Tibial nerve (tissue), 4 donors: ENCODE measurements around the gene AMPD2.

ENCODE experiments used
- CTCF ChIP-seq, 5 experiments: fragments of 200-600 bp in 3 of 5; fragments of 450-650 bp in 2 of 5; sonication (generic) in 3 of 5; IDR thresholded peaks; one replicate each; pipeline ENCODE4 v1.5.1; 2016 to 2019; ENCODE audit warnings: antibody characterized with exemption in 5 of 5, mild to moderate bottlenecking in 3 of 5, moderate library complexity in 2 of 5
- EP300 ChIP-seq, 2 donors: sonication (generic); formaldehyde crosslinking; IDR thresholded peaks; one replicate each; pipeline ENCODE4 v1.6.1; 2017; ENCODE audit warnings: antibody characterized with exemption in 2 of 2, mild to moderate bottlenecking in 1 of 2
- POLR2A ChIP-seq, 2 donors: fragments of 450-650 bp; IDR thresholded peaks; one replicate each; pipeline ENCODE4 v1.6.1; 2017; ENCODE audit warnings: antibody characterized with exemption in 2 of 2, mild to moderate bottlenecking in 2 of 2, moderate library complexity in 2 of 2

DNA sequence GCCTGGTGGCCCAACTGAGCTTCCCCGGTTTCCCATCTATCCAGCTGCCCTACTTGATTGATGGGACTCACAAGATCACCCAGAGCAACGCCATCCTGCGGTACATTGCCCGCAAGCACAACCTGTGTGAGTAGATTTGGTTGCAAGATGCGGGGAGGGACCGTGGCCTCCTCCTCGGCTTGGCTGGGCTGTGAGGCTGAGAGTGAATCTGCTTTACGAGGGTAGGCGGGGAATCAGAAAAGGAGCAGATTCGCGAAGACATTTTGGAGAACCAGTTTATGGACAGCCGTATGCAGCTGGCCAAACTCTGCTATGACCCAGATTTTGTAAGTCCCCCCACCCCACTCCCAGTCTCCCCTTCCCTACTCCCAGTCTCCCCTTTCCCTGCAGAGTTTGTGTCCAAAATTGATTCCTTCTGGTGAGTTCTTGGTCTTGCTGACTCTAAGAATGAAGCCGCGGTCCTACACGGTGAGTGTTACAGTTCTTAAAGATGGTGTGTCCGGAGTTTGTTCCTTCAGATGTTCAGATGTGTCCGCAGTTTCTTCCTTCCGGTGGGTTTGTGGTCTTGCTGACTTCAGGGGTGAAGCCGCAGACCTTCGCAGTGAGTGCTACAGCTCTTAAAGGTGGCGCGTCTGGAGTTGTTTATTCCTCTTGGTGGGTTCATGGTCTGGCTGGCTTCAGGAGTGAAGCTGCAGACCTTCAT lies 49.8 kb downstream of the AMPD2 start:
- TF ChIP-seq CTCF (IDR thresholded peaks at IDR 0.05), result no peak
- TF ChIP-seq EP300 (IDR thresholded peaks at IDR 0.05), result no peak
- no peak for TF ChIP-seq POLR2A (IDR thresholded peaks at IDR 0.05)
